TTC549 (cell line): Measurements from ENCODE around the gene C3orf38.
"Not testable (repeated sequence)": the region's sequence is repeated elsewhere in the genome, so short reads cannot be mapped to it uniquely, and the experiment has no call there.

Experiments
- FAIRE-seq: peaks from 2 replicates; lab custom pipeline; 2012; peaks lifted over from hg19 to GRCh38; lab: Jason Lieb, UNC

C3orf38 gene

DNA sequence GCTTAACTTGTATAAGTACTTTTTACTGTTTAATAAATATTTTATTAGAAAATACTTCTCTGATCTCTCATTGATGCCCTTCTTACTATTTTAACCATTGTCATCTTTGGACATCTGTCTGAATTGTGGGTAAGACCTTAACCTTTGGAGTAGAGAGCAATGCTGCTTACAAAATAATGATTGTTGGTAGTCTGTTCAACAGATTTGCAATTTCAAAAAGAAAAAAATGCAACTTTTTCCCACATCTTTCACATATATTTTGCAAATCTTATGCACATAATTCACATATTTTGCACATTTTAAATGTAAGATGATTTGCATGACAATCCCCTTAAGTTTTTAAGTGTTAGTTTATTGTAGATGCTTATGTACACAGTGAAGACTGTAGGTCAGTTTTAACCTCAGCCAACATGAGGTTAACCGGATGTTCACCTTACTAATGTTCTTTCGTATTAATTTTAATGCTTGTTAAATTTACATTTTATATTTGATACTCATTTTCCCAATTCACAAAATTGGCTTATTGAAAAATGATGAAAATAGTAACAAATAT lies 16.7 kb downstream of the C3orf38 start:
- FAIRE-seq: no peak

DNA sequence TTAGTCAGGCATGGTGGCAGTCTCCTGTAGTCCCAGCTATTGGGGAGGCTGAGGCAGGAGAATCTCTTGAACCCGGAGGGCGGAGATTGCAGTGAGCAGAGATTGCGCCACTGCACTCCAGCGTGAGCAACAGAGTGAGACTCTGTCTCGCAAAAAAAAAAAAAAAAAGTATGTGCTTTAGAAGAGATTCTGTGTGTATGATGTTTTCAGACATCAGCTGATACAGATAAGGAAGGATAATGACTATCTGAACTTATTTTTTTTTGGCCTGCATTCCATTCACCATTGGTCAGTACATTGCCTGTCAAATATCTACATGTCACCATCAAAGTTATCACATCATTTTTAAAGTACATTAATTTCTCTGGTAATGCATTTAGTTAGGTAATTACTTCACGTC lies 17.4 kb downstream of the C3orf38 start:
- FAIRE-seq: no peak

DNA sequence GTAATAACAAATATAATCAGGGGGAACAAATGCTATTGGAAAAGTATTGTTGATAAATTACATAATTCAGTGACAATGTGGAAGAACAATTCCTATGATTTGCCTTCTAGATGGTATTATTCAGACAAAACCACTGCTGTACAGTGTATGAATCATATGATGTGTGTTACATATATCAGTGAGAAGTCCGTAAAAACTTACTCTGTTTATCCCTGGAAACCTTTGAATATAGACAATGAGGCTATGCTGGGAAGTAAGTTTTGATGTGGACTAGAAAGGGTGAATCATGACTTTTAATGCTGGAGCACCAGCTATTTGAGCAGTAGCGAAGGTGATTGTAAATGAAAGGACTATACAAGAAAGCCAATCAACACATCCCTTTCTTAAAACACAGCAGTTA lies 17.9 kb downstream of the C3orf38 start:
- no peak for FAIRE-seq

DNA sequence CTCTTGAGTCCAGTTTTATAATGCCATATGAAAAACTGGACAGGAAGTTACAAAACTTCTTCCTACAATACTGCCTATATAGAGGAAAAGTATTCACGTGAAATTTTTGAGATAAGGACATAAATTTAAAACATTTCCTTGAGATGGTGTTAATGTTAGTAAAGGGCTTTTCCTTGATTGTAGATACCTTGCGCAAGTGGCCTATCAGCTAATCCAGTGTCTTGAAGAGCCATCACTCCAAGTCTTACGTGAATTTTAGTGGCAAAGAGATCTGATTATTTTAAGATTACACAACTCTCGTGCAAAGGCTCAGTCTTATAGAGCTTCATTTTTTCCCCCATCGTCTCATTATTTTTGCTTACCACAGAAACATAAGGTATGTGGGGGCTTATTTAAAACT lies 18.4 kb downstream of the C3orf38 start:
- FAIRE-seq: no peak

DNA sequence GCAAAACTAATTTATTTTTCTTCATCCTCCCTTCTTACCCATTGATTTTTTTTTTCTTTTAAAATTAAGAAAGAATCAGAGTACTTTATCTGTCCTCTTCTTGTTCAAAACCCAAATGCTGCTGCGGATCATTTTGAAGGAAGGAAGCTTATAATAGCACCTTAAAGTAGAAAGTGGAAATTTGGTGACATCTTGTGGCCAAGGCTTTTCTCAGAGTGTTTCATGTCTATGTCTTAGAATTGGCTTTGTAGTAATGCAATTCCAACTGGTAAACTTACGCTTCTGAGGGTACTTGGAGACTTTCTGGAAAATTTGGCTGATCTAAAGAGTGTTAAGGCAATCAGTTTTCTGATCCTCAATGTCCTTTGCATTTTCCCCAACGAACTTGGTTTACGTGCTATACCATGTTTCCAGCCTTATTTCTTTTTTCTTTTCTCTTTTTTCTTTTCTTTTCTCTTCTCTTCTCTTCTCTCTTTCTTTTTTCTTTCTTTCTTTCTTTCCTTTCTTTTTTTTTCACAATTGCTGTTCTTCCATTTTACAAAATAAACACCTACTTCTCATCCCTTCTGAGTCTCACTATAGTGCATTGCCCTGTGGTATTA lies 30.7 kb downstream of the C3orf38 start:
- peak; percentile 92 for FAIRE-seq

DNA sequence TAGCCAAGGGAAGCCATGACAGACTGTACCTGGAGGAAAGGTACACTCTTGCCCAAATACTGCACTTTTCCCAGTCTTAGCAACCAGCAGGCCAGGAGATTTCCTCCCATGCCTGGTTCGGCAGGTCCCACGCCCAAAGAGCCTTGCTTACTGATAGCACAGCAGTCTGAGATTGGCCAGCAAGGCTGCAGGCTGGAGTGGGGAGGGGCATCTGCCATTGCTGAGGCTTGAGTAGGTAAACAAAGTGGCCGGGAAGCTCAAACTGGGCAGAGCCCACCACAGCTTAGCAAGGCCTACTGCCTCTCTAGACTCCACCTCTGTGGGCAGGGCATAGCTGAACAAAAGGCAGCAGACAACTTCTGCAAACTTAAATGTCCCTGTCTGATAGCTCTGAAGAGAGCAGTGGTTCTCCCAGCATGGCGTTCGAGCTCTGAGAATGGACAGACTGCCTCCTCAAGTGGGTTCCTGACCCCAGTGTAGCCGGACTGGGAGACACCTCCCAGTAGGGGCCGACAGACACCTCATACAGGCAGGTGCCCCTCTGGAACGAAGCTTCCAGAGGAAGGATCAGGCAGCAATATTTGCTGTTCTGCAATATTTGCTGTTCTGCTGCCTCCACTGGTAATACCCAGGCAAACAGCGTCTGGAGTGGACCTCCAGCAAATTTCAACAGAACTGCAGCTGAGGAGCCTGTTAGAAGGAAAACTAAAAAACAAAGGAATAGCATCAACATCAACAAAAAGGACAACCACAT lies 32.6 kb downstream of the C3orf38 start:
- FAIRE-seq: not testable (repeated sequence)

DNA sequence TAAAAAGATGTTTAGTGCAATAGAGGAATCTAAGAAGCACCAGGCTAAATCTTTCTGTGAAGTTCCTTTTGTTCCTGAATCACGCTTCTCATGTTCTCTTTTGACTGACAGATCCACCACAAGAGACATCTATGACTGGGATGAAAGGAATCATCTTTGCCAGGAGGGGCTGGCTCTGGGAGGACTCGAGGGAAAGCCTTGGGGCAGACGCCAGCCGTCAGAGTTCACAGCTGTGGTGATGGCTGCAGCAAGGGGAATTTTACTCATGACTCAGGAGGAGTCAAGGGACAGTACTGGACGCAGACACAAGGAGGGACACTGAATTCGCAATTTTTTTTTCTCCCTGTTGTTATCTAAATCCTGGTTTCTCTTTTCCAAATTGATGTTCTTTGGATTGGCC lies 38.7 kb downstream of the C3orf38 start:
- no peak for FAIRE-seq

DNA sequence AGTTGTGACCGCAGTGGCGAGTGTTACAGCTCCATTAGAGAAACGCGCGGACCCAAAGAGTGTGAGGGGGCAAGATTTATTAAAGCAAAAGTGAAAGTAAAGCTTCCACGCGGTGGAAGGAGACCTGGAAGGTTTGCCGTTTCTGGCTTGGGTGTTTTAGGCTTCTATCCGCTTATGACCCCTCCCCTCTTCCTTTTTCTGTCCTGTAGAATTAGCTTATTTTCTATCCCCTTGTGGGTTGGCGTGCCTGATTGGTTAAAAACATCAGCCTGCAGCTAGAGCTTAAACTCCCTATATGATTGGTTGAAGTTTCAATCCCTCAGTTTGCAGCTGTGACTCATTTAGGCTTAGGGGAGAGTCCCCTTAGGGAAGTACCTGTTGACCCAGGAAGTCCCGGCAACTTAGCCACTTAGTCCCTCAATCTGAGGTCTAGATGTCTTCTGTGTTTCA lies 39.6 kb downstream of the C3orf38 start:
- FAIRE-seq: no peak

DNA sequence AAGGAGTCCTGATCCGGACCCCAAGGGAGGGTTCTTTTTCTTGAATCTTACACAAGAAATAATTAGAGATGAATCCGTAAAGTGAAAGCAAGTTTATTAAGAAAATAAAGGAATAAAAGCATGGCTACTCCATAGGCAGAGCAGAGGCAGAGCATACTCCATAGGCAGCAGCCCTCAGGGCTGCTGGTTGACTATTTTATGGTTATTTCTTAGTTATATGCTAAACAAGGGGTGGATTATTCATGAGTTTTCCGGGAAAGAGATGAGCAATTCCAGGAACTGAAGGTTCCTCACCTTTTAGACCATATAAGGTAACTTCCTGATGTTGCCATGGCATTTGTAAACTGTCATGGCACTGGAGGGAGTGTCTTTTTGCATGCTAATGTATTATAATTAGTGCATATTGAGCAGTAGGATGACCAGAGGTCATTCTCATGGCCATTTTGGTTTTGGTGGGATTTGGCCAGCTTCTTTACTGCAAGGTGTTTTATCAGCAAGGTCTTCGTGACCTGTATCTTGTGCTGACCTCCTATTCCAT lies 42.2 kb downstream of the C3orf38 start:
- no peak for FAIRE-seq

DNA sequence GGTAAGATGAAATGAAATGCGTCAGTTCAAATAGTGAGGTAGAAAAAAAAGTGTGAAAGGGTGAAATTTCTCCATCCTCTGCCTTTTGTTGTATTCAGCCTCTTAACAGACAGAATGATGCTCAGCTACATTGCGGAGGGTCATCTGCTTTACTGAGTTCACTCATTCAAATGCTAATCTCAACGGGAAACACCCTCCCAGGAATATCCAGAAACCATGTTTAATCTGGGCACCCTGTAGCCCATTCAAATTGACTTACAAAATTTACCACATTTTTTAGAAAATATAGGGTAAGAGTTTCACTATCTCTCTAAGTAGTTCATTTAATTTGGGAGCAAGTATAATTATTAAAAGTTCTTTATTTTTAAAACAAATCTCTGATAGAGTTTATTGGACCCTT lies 42.9 kb downstream of the C3orf38 start:
- FAIRE-seq: no peak

DNA sequence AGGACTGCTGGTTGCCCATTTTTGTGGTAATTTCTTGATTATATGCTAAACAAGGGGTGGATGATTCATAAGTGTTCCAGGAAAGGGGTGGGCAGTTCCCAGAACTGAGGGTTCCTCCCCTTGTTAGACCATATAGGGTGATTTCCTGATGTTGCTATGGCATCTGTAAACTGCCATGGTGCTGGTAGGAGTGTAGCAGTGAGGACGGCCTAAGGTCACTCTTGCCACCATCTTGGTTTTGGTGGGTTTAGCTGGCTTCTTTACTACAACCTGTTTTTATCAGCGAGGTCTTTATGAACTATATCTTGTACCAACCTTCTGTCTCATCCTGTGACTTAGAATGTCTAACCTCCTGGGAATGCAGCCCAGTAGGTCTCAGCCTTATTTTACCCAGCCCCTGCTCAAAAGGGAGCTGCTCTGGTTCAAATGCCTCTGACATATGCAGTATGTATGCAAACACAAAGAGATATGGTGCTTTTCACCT lies 46.2 kb downstream of the C3orf38 start:
- FAIRE-seq: no peak

DNA sequence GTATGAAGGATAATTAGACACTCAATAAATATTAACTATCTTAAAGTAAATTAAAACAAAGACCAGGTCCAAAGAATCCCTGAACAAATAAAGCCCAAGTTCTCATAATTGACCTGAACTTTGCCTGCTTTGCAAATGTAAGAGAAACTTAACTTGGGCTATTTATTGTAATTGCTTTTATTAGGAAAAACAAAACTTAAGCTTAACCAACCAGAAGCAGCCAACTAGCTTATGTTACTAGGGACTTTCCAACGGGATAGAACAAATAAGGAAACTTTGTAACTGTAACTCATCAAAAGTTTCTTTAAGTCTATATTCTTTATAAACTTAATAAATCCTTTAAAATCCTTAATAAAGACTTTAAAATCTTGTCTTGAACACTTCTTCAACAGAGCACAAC lies 48.4 kb downstream of the C3orf38 start:
- no peak for FAIRE-seq

DNA sequence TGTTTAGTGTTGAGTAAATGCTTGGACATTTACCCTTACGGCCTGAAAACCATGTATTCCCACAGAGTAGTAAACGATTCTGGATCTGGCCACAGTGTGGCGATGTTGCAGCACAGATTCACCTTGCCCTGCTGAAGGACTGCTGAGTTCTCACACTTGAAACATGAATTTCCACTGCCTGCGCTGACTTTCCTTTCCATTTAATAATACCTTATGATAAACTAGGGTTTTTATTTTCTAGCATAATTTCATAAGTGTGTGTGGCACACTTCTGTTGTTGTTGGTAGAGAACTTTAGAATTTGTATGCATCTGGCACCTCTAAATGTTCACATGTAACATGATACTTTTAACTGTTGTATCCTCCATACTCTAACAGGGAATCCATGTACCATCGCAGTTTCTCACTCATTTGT lies 53.9 kb downstream of the C3orf38 start:
- FAIRE-seq: peak; percentile 81
